Tibial nerve (tissue), 4 donors: Measurements from ENCODE around the gene ERP44.

Source experiments
- CTCF ChIP-seq, 5 experiments: fragments of 200-600 bp in 3 of 5; fragments of 450-650 bp in 2 of 5; sonication (generic) in 3 of 5; IDR thresholded peaks; one replicate each; pipeline ENCODE4 v1.5.1; 2016 to 2019; ENCODE audit warnings: antibody characterized with exemption in 5 of 5, mild to moderate bottlenecking in 3 of 5, moderate library complexity in 2 of 5
- EP300 ChIP-seq, 2 donors: sonication (generic); formaldehyde crosslinking; IDR thresholded peaks; one replicate each; pipeline ENCODE4 v1.6.1; 2017; ENCODE audit warnings: antibody characterized with exemption in 2 of 2, mild to moderate bottlenecking in 1 of 2
- POLR2A ChIP-seq, 2 donors: fragments of 450-650 bp; IDR thresholded peaks; one replicate each; pipeline ENCODE4 v1.6.1; 2017; ENCODE audit warnings: antibody characterized with exemption in 2 of 2, mild to moderate bottlenecking in 2 of 2, moderate library complexity in 2 of 2

DNA sequence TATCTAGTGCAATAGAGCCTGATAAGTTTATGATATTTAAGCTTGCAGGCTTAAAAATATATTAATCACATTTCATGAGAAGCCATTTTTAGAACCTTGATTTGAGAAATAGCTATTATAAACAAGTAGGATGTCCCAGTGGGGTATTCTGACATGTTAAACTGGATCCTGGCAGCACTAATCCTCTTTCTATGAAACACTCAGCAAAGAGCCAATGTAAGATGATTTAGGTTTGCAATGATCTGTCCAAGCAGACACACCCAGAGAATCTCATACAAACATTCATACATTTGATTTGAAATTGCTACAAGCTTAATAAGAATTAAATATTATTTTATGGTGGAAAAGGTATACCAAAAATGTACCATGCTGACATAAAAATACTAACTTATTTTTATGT lies 86.5 kb downstream of the ERP44 start:
- TF ChIP-seq CTCF (IDR thresholded peaks at IDR 0.05), result no peak
- no peak for TF ChIP-seq EP300 (IDR thresholded peaks at IDR 0.05)
- no peak for TF ChIP-seq POLR2A (IDR thresholded peaks at IDR 0.05)
